Right hindlimb (tissue), 1 donor: ENCODE data around the gene SYAP1.
"Not testable (repeated sequence)": the region's sequence is repeated elsewhere in the genome, so short reads cannot be mapped to it uniquely, and the experiment has no call there.

Experiments
- DNase-seq: peaks from one replicate; pipeline ENCODE4 v3.0.0-alpha.2; 2018

SYAP1 gene

GRCh38 chrX:16719334-16720084, at the start of gene SYAP1:
Gene SYAP1 (plus strand): TSS chrX:16719612. CDS start chrX:16719725, 113 bp downstream.
- peak; percentile 96 for DNase-seq

- DNase-seq: peak; percentile 24
These were observed 48.4 kb upstream of the SYAP1 start for GRCh38 chrX:16671005-16671404.

GRCh38 chrX:16678689-16679088, 40.7 kb upstream of the SYAP1 start:
- DNase-seq: no peak

GRCh38 chrX:16683007-16683664, 36.3 kb upstream of the SYAP1 start:
- no peak for DNase-seq

- DNase-seq: no peak
These were observed 31.9 kb upstream of the SYAP1 start for GRCh38 chrX:16687514-16687913.

GRCh38 chrX:16695079-16695676, 24.2 kb upstream of the SYAP1 start:
- peak; percentile 46 for DNase-seq

GRCh38 chrX:16696956-16697355, 22.5 kb upstream of the SYAP1 start:
- DNase-seq: no peak

GRCh38 chrX:16699389-16699788, 20.0 kb upstream of the SYAP1 start:
- DNase-seq: no peak

GRCh38 chrX:16700734-16701133, 18.7 kb upstream of the SYAP1 start:
- DNase-seq: no peak

- DNase-seq: no peak
These were observed 16.5 kb upstream of the SYAP1 start for GRCh38 chrX:16702700-16703599.

- DNase-seq: no peak
These were observed 14.0 kb upstream of the SYAP1 start for GRCh38 chrX:16705370-16705769.

GRCh38 chrX:16708016-16708415, 11.4 kb upstream of the SYAP1 start:
- DNase-seq: no peak

- no peak for DNase-seq
These were observed 8.1 kb upstream of the SYAP1 start for GRCh38 chrX:16711219-16711811.

- peak; percentile 25 for DNase-seq
These were observed 7.4 kb upstream of the SYAP1 start for GRCh38 chrX:16711893-16712547.

- peak; percentile 73 for DNase-seq
These were observed 6.8 kb upstream of the SYAP1 start, which contains the start of gene CTPS2 for GRCh38 chrX:16712548-16713155. Gene CTPS2 (minus strand): TSS chrX:16712669. CDS start chrX:16702902, 9,767 bp downstream.

GRCh38 chrX:16714504-16714903, 4.9 kb upstream of the SYAP1 start:
- no peak for DNase-seq

GRCh38 chrX:16715638-16716037, 3.8 kb upstream of the SYAP1 start:
- not testable (repeated sequence) for DNase-seq

- DNase-seq: not testable (repeated sequence)
These were observed 3.0 kb upstream of the SYAP1 start for GRCh38 chrX:16716451-16716850.

GRCh38 chrX:16718824-16719333, 533 bp upstream of the SYAP1 start:
- DNase-seq: no peak

- DNase-seq: no peak
These were observed 3.1 kb downstream of the SYAP1 start for GRCh38 chrX:16722481-16722880.

- no peak for DNase-seq
These were observed 5.7 kb downstream of the SYAP1 start for GRCh38 chrX:16725072-16725471.
